Left renal cortex interstitium (tissue), 4 donors: ENCODE data around the gene NDFIP2. TPM values are rescaled to one million over a fixed set of nuclear protein-coding genes. Genes with fewer than 3 reads are reported as not detected.

Source experiments
- DNase-seq, 4 donors: peaks; one replicate each; pipeline ENCODE4 v3.0.0-alpha.2; 2013; ENCODE audit warnings: low read depth in 4 of 4, low spot score in 2 of 4, missing footprints in 1 of 4
- polyA plus RNA-seq, 4 donors: library from polyadenylated mRNA; unstranded; fragments of 120-200 nt; gene quantifications; one replicate each; pipeline ENCODE4 v1.2.1, GENCODE V29; 2013; ENCODE audit not compliant: insufficient read length in 4 of 4

NDFIP2 gene, protein sequence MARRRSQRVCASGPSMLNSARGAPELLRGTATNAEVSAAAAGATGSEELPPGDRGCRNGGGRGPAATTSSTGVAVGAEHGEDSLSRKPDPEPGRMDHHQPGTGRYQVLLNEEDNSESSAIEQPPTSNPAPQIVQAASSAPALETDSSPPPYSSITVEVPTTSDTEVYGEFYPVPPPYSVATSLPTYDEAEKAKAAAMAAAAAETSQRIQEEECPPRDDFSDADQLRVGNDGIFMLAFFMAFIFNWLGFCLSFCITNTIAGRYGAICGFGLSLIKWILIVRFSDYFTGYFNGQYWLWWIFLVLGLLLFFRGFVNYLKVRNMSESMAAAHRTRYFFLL
- polyA plus RNA-seq = 10 to 100 TPM; 52.1 to 59.4 (median 56.5) TPM

DNA sequence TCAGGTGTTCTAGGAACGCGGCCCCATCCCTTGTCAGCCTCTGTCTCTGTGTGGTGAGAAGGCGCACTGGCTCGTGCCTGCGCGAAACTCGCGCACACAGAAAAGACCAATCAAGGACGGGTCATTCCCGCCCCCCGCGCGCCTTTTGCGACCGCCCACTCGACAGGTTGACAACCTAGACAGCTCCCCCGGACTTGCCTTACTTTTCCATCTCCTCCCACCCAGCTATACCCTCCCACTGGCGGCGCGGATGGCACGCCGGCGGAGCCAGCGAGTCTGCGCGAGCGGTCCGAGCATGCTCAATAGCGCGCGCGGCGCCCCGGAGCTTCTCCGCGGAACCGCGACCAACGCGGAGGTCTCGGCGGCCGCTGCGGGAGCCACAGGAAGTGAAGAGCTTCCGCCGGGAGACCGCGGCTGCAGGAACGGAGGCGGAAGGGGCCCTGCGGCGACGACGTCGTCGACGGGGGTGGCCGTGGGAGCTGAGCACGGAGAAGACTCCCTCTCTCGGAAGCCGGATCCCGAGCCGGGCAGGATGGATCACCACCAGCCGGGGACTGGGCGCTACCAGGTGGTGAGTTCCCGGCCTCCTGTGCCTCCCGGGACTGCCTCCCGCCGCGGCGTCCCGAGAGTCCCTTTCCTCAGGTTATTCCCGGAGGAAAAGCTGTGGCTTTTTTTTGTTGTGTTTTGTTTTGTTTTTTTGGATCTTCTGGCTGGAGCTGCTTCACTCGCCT lies at the start of gene NDFIP2:
NDFIP2 (plus strand) TSS at position 202 of the 731 bp plus-strand sequence; CDS start at position 251, 49 bp downstream.
- DNase-seq = peak; percentile 60 to 82 (median 74)

DNA sequence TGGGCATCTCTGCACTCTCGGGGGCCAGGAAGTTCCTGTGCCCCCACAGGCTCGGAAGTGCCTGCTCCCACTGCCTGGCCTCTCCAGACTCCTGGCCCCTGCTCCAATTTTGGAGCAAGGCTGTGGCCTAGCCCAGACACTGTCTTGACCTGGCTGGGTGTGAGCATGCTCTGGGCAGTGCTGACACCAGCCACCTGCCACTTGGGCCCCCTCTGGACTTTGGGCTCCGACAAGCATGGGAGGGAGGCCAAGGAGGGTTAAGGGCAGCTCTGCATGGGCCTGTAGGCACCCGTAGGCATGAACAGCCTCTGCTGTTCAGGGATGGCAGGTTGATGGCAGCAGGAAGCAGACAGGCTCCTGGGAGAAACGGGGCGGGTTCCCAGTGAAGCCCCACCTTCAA lies 48.9 kb upstream of the NDFIP2 start:
- no peak for DNase-seq

DNA sequence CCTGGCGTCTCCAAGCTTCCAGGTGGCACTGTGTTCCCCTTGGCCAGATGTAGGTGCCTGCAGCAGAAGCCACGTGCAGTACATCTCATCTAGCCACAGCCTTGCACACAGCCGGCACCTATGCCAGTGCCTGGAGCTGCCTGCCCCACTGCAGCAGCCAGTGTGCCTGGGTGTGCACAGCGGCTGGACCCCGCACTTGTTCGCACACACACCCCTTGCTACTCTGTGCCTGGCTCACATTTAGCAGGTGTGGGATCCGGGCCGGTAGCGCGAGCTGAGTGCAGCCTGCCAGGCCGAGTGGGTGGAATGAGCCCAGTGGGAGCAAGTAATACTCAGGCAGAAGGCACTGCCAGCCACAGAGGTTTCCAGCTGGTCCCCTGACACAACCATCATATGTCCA lies 48.0 kb upstream of the NDFIP2 start:
- DNase-seq = no peak

DNA sequence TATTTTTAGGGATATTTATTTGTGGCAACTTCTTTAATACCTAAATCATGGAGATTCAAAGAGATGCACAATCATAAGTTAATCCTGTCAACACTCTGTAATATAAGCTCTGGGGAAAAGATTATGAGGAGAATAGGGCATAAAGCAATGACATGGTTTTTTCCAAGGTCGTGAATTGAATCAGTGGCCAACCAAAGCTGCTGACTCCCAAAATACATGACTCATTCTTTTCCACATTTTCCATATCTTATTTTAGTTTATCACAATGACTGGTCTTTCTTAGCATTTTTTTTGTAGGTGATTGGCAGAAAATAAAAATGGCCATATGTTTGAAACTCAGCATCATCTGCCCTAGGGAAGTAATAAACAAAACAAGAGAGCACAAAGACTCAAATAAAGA lies 46.4 kb upstream of the NDFIP2 start:
- DNase-seq = no peak

DNA sequence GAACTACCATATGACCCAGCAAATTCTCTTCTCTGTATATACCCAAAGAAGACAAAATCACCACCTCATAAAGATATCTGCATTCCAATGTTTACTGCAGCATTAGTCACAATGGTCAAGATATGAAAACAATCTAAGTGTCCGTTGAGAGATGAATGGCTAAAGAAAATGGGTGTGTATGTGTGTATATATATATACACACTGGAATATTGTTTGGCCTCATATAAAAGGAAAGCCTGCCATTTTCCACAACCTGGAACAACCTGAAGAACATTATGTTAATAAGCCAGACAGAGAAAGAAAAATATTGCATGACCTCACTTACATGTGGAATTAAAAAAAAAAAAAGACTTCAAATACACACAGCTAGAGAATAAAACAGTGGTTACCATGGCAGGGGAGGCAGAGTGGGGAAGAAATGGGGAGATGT lies 45.4 kb upstream of the NDFIP2 start:
- DNase-seq = no peak

DNA sequence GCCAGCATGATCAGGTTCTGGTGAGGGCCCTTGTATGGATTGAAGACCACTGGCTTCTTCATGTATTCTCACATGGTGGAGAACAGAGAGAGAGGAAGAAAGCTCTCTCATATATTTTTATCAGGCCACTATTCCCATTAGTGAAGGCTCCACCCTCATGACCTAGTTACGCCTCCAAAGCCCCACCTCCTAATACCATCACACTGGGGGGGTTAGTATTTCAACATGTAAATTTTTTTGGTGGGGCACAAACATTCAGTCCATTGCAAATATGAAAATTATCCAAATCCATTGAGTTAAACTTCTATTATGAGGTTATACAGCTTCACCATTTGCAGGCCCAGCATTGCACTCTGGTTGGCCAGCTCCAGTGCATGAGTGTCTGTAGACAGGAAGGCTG lies 41.7 kb upstream of the NDFIP2 start:
- no peak for DNase-seq

DNA sequence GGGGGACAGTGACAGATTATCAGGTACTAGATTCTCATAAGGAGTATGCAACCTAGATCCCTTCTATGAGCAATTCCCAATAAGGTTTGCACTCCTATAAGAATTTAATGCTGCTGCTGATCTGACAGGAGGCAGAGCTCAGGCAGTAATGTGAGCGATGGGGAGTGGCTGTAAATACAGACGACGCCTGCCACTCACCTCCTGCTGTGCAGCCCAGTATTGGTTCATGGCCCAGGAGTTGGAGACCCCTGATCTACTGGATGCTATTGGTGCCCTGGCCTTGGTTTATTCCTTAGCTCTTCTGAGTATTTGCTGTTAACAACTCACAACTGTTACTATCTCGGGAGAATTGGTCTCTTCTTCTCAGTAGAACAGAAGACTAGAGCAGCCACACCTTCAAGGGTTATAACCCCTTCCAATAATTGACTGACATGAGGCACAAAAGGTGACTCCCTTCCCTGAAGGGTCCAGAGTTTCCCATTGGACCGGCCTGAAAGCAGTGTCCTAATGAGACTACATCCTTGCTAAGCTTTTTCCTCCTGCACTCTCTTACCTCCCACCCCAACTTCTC lies 39.9 kb upstream of the NDFIP2 start:
- DNase-seq = no peak

DNA sequence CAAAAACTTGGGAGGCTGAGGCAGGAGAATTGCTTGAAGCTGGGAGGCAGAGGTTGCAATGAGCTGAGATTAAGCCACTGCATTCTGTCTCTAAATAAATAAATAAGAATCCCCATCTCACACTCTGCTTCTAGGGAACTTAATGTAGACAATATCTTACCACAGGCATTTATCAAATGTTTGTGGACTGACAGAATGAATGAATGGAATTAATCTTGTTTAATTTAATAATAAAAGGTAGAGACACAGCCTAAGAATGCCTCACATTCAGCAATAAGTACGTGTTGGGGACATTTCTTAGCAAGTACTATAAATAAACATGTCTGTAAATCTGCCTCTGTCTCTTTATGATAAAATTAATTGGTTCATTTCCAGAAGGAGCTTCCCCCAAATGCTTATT lies 38.7 kb upstream of the NDFIP2 start:
- DNase-seq = no peak

DNA sequence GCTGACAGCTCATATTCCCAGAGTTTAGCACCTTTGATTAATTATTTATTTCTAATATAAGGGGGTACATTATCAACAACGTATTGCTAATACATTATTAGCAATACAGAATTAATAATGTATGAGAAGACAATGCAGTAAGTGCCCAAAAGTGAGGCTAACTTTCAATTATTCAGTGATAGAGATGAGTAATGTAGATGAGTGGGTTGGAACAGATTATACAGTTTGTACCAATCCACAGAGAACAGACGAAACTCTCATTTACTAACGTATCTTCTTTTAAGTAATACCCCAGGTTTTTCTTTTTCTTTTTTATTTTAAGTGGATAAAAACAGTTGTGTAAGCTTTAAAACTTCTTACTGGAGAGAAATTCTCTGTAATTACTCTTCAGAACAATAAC lies 38.2 kb upstream of the NDFIP2 start:
- DNase-seq = no peak

DNA sequence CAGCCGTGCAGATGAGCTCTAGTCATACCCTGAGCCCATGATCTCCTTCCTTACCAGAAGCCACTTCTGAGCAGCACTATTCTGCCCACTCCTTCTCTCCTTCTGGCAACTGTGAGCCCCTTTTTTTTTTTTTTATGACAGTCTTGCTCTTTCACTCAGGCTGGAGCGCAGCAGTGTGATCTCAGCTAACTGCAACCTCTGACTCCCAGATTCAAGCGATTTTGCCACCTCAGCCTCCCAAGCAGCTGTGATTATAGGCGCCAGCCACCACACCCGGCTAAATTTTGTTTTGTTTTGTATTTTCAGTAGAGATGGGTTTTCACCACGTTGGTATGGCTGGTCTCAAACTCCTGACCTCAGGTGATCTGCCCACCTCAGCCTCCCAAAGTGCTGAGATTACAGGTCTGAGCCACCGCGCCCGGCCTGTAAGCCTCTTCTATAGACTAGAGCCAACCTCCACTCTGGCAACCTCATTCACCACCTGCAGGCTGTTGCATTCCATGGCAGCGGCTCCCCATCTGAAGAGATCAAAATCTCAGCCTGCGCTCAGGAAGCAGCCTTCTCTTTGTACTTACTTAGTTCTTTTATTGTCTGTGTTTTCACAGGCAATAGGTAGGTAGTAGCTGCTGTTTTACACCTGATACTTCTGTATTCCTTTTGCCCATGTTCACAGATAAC lies 34.8 kb upstream of the NDFIP2 start:
- no peak for DNase-seq

DNA sequence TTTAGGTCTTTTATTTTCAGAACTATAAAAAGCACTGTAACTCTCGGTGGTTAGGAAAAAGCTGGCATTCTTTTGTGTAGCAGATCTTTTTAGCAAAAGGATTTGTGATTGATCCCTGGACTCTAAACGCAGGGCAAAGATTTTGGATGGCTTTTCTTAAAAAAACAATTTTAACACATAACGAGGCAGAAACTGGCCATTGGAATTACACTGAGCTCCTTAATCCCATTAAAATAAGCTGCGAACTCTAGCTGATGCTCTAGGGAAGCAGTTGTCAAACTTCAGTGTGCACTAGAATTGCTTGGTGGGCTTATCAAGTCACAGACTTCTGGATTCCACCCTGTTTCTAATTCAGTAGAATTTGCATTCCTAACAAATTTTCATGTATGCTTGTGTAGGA lies 33.8 kb upstream of the NDFIP2 start:
- DNase-seq = no peak

DNA sequence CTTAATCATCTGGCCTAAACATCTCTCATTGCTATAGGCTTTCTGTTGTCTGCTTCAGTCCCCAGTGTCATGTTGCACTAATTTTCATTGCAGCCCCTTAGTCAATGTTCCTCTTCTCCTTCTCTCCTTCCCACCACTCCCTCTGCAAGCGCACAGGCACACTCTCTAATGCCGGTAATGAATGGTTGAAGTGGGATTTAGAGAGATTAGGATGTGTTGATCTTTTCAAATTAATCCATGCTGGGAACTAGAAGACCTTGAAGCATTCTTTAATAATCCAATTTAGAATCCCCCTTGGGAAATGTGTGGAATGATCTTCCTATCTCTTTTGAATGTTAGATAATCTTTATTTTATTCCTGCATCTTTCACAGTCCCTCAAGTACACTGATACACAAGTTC lies 33.2 kb upstream of the NDFIP2 start:
- no peak for DNase-seq

DNA sequence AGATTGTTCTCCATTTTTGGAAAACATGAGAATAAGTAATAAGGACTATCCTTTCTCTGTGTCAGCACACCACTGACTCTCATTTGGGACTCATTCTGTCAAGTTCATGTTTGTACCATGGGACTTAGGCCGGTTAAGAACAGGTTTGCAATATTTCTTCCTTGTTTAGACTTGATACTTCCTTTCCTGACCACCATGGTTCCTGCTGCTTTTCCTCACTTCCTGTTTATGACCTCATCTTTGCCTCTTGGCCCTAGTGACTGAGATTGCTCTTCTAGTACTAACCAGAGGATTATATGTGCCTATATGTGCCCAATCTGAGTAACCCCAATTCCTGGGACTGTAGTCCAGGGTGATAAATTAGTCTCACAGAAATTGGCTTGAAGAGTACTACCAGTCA lies 32.5 kb upstream of the NDFIP2 start:
- no peak for DNase-seq

DNA sequence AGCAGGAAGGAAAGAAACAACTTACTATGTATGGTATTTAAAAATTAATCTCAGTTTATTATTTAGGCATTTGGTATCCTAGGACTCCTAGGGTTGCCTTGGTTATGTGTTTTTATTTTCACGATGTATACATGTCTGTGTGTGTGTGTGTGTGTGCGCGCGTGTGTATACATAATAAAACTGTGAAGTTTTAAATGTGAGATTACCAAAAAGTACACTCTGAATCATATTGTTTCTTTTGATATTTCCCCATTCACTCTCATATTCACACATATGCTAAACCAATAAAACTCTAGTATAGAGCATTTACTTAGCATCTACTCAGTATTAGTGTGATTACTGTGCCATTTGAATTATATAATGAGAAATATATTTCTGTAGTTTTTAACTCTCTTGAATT lies 30.8 kb upstream of the NDFIP2 start:
- DNase-seq = no peak

DNA sequence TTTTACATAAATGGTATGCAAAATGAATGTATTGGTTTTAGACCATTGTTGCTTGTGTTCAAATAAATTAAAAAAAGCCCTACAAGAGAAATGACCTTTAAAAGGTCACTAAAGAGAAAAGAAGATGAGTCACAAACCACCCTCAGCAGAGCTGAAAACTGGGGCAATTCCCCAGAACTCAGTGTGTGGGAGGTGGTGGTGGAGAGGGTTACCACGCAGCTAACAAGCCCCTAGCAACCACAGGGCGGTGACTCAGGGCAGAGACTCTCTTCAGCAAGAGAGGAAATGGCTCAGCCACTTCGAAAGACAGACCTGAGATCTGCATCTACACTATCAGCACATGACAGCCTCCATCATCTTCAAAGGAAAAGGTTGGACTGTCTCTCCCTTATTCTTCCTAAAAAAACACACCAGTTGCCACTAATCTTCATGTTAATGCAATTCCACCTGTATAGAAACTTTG lies 29.4 kb upstream of the NDFIP2 start:
- no peak for DNase-seq

DNA sequence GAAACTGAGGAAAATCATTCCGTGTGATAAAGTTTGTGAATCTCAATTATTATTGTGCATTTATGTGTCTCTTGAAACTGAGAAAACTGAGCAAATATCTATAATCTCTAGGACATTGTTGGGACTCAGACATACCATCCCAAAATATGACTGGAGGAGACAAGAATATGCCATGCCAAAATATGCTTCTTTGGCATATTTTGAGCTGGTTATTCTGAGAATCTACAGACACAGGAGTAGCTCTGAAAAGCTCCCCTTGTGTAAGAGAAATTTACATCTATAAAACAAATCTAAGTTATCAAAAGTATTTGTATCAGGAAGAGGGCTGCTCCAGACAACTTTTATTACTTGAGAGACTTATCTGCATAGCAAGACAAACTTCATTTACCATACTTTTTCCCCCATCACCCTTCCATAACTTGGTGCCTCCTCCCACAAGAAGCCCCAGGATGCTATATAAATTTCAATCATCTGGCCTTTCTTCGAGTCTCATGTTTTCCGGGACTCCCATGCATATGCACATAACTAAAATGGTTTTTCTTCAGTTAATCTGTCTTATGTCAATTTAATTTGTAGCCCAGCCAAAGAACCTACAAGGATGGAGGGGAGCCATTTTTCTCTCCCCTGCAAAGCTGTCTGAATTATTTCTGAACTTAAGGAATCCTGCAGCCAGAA lies 28.6 kb upstream of the NDFIP2 start:
- no peak for DNase-seq

DNA sequence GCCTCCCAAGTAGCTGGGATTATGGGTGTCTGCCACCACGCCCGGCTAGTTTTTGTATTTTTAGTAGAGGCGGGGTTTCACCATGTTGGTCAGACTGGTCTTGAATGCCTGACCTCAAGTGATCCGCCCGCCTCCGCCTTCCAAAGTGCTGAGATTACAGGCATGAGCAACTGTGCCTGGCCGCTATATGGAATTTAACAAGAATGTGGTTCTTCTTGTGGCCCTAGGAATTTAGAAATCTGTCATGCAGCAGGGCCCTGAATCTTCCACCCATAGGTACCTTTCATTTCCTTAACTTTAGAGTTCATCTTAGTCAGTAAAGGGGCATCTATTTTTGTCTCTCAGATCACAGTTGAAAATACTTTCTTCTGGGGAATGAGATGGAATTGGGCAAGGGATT lies 25.6 kb upstream of the NDFIP2 start:
- DNase-seq = no peak

DNA sequence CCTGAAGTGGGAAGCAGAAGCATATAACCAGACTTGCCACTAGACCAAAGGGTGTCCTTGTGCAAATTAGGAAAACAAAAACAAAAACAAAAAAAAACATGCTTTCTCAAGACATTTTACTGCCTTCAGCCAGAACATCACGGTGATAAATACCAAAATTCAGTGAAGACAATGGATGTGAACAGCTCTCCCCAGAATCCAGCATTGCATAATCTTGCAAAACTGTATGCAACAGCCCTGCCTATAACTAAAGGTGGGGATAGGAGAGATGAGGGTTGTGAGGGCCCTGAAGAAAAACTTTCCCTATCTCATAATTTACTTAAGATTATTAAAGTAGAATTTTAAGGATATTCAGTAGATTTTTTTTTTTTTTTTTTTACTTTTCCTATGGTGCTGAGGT lies 24.9 kb upstream of the NDFIP2 start:
- DNase-seq = no peak

DNA sequence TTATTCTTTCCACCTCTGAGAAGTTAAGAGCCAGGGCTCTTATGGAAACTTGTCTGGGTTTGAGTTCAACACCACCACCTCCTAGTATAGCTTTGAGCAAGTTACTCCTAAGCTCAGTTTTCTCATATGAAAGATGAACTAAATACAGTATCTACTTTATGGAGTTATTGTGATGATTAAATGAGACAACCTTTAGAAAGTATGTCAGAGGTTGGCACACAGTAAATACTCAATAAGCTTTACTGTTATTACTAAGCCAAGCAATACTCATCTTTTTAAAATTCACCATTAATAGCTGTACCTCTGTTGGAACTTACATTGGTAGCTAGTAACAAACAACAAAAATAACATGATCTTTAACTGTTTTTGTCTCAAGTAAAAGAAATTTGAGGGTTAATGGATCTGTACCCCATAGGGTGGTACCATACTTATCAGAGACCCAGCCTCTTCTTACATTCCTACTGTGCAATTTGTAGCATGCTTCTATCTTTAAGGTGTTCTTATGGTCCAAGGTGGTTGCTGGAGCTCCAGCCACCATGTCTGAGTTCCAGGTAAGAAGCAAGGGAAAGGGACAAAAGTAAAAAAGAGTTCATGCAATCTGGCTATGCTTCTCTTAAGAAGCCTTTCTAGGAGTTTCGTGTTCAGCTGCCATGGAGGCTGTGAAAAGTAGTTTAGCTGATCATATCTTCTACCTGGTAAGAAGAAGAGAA lies 24.1 kb upstream of the NDFIP2 start:
- no peak for DNase-seq

DNA sequence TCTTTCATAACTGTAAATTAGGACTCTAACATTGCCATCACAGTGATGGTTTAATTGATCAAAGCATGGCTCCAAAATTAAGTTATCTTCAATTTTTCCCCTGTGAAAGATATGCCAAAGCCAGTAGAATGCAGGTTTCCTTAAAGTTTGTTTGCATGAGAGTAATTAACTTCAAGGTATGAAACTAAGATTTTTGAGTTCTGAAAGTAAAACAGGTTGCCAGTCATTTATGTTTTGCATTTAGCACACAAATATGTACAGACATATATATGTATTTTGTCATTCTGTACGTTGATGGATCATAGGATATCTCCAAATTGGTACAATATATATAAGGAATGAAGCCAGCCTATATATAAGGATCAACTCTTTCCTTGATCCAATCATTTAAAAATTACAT lies 23.6 kb upstream of the NDFIP2 start:
- DNase-seq = no peak
